ENCODE data around the gene TENT4B.

The TENT4B gene

GRCh38 chr16:50269769-50270509 lies 116.8 kb downstream of the TENT4B start:
- no peak for DNase-seq (ENCODE audit: low spot score)

GRCh38 chr16:50270510-50271147 lies 117.5 kb downstream of the TENT4B start:
- no peak for DNase-seq (ENCODE audit: low spot score)

DNA sequence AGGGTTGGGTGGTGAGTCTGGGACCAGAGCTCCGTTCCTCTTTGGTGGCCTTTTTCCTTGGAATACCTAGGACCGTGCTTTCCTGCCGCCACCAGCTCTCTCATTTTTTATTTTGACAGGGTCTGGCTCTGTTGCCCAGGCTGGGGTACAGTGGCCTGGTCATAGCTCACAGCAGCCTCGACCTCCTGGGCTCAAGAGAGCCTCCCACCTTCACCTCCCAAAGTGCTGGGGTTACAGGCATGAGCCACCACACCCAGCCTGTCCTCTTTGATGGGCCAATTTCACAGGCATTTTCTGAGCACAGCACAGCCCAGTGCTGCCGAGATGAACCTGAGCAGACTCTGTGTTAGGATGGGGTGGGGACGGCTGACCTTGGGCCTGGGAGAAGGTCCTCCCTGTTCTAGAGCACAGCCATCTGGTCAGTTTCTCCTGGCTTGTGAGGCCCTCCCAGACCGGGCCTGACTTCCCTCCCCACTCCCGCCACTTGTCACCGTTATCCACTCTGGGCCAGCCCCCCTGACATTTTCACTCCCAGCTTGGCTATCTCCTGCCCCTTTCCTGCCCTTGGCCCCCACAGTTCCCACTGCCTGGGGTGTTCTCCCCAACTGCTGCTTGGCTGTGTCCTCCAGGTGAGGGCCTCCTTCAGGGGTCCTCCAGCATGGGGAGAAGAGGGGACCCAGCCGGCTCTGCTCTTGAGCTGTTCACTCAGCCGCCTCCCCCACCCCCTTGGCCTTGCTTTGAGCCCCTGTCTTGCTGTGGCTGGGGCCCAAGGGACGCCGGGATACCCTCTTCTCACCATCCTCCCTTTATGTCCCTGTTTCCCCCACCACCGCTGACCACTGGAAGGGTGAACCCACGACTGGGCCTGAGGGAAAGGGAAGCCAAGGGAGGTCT lies 118.3 kb downstream of the TENT4B start:
- no peak for DNase-seq (ENCODE audit: low spot score)

DNA sequence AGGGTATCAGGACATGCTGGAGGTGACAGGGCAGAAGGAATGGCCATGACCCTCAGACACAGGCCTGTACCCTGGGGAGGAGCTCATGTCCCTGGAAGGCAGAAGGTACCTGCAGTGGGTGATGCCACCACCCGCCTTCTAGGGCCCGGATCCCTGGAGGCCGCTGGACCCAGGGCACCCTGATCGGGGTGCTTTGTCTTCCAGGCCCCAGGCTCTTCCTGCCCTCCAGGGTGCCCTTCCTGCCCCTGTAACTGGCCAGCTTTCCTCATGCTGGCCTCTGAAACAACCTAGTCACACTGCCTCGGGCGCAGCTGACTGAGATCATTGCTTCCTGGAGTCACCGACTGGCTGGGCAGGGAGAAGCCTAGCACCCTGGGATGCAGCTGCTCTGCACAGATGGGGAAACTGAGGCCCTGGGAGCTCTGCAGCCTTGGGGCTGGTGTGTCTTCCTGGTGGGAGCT lies 119.0 kb downstream of the TENT4B start:
- DNase-seq (ENCODE audit: low spot score): no peak

DNA sequence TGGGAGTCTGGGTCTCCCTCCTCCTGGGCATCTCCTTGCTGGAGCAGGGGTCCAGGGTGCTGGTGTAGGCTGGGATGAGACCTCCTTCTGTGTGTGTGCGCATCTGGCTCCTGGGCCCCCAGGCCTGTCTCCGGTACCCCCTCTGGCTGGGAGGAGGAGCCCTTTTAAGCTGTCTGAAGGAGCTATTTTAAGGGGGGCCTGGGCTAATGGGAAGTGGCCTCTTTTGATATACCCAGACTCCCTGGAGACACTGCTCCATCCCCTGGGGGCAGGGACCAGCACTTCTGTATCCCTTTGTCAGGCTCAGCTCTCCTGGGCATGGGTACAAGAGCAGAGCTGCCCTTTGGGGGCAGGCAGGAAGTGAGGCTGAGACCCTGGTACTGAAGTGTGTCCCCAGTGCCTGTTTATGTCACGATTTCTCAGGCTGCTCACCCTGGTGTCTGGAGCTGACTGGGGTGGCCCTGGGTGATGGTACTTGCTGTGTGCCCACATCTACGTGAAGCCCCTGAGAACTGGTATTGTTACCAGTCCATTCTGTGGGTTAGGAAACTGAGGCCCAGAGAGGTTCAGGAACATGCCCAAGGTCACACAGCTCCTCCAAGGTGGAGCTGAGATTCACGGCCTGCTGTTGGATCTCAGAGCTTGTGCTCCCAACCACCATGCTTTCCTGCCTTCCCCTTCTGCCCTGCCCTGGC lies 119.7 kb downstream of the TENT4B start:
- DNase-seq (ENCODE audit: low spot score): no peak

DNA sequence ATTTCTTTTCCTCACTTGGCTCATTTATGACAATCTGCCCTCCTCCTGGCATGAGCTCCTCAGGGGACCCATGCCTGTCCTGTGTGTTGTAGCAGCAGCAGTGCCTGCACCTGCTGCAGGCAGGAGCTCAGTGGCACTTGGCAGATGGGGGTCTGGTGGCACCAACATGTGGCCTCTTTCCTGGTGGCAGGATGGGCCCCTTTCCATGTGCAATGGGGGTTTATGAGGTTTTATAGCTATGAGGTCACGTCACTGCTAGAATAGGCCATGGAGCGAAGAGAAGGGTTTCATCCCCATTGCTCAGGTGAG lies 120.2 kb downstream of the TENT4B start:
- no peak for DNase-seq (ENCODE audit: low spot score)

GRCh38 chr16:50273888-50274325 lies 120.8 kb downstream of the TENT4B start:
- DNase-seq (ENCODE audit: low spot score): no peak

DNA sequence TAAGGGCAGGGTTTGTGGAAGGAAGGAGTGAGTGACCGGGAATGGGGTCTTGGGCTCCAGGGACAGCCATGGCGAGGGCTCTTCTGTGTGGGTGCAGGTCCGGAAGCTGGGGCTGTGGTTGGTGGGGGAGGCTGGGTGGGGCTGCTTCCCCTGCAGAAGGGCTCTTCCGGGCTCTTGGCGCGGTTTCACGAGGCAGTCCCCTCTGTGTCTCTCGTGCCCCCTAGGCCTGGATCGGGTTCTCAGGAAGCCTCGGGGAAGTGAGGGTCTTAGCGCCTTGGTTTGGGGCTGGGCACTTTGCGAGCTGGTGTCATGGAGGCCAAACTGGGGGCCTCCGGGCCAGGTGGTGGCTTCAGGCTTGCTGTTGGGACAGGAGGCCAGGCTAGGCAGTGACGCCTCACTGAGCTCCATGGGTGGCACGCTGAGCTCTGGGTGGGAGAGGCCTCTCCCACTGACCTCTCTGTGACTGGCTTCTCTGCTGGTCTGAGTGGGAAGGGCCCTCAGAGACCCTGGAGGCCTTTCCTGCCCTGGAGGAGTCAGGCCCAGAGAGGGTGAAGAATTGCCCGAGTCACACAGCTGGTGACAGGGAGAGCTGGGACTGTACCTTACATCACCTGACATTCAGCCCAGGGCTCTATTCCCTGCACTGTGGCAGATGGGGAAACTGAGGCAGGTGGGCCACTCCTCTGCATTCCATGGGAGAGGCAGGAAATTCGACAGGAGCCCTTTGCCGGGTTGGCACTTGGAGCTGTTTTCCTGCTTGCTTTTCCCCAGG lies 121.4 kb downstream of the TENT4B start:
- DNase-seq (ENCODE audit: low spot score): no peak

GRCh38 chr16:50275098-50275415 lies 122.0 kb downstream of the TENT4B start:
- DNase-seq (ENCODE audit: low spot score): no peak

GRCh38 chr16:50275428-50276325 lies 122.6 kb downstream of the TENT4B start:
- no peak for DNase-seq (ENCODE audit: low spot score)

GRCh38 chr16:50276326-50276640 lies 123.2 kb downstream of the TENT4B start:
- no peak for DNase-seq (ENCODE audit: low spot score)

GRCh38 chr16:50276801-50277555 lies 123.9 kb downstream of the TENT4B start:
- no peak for DNase-seq (ENCODE audit: low spot score)

DNA sequence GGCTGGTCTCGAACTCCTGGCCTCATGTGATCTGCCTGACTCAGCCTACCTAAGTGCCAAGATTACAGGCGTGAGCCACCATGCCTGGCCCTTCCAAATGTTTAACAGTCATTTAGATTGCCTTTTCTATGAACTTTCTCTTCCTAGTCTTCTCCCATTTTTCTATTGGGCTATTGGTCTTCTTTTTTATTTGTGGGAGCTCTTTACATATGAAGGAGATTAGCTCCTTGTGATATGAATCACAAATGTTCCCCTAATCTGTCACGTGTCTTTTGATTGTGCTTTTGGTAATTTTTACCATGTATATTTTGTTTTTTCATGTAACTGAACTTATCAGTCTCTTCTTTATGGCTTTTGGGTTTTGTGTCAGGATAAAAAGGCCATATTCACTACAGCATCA lies 125.1 kb downstream of the TENT4B start:
- DNase-seq (ENCODE audit: low spot score): no peak

DNA sequence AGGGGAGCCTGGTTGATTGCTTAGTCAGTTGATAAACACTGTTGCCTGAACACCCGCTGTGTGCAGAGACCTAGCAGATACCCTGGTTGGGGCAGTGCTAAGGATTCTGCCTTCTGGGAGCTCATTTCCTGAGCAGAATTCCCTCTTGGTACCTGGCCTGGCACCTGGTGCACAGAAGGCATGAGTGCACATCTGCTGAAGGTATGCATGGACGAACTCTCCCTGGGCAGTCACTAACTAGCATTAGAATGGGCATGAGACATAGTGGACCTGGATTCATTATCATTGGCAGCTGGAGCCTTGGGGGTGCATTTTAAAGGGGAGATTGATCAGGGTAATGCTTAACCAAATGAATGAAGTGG lies 126.4 kb downstream of the TENT4B start:
- no peak for DNase-seq (ENCODE audit: low spot score)

- no peak for DNase-seq (ENCODE audit: low spot score)
Observed at GRCh38 chr16:50280932-50281331, 127.8 kb downstream of the TENT4B start.

Data from SK-N-DZ (cell line).